CD14-positive monocyte (primary cell): ENCODE results near the gene MUSK. TPM values are rescaled to one million over a fixed set of nuclear protein-coding genes. Genes with fewer than 3 reads are reported as not detected.

Experiments used
- DNase-seq, 3 donors: peaks; one replicate each; pipeline ENCODE4 v3.0.0-alpha.2; 2011 to 2022
- H2AFZ ChIP-seq: 2 replicates; pipeline ENCODE4 v1.6.0; 2012; ENCODE audit warnings: mild to moderate bottlenecking, low read depth, low read length, inconsistent platforms; ENCODE audit not compliant: insufficient read depth, poor library complexity, severe bottlenecking
- H3K27ac ChIP-seq, 2 donors: 1 replicate in 1 of 2; 2 replicates in 1 of 2; pipeline ENCODE4 v1.5.1; 2012 to 2013; ENCODE audit warnings: low read length in 2 of 2, control low read depth in 1 of 2, inconsistent platforms in 1 of 2, low read depth in 1 of 2, mild to moderate bottlenecking in 1 of 2
- H3K27me3 ChIP-seq, 2 donors: one replicate each; pipeline versions ENCODE4 v1.6.0 to v1.6.1; 2011 to 2013; ENCODE audit warnings: low read length in 2 of 2; ENCODE audit not compliant: control insufficient read depth in 2 of 2, insufficient read depth in 2 of 2
- H3K36me3 ChIP-seq, 2 donors: replicated peaks in 1 of 2; 1 replicate in 1 of 2; 2 replicates in 1 of 2; pipeline versions ENCODE4 v1.5.1 to v1.6.1; 2012 to 2013; ENCODE audit warnings: low read length in 2 of 2, control low read depth in 1 of 2, inconsistent platforms in 1 of 2, mild to moderate bottlenecking in 1 of 2; ENCODE audit not compliant: insufficient read depth in 2 of 2, control insufficient read depth in 1 of 2
- H3K4me1 ChIP-seq, 2 donors: 1 replicate in 1 of 2; 2 replicates in 1 of 2; pipeline versions ENCODE4 v1.5.1 to v1.6.1; 2012 to 2013; ENCODE audit warnings: low read length in 2 of 2, control low read depth in 1 of 2, inconsistent platforms in 1 of 2, mild to moderate bottlenecking in 1 of 2, moderate library complexity in 1 of 2; ENCODE audit not compliant: insufficient read depth in 2 of 2, control insufficient read depth in 1 of 2
- H3K4me2 ChIP-seq: replicated peaks from 2 replicates; pipeline ENCODE3; 2012; ENCODE audit warnings: low read length, moderate library complexity, mild to moderate bottlenecking; ENCODE audit not compliant: poor library complexity, severe bottlenecking; ENCODE audit errors: extremely low read depth
- H3K4me3 ChIP-seq, 3 experiments: fragments of 200-600 bp in 1 of 3; sonication (generic) in 1 of 3; replicated peaks in 1 of 3; 1 replicate in 2 of 3; 2 replicates in 1 of 3; pipeline ENCODE4 v1.5.1; 2011 to 2013; ENCODE audit warnings: low read length in 3 of 3, mild to moderate bottlenecking in 3 of 3, control low read depth in 2 of 3, low read depth in 2 of 3, inconsistent platforms in 1 of 3, moderate library complexity in 1 of 3
- H3K79me2 ChIP-seq: 2 replicates; pipeline ENCODE4 v1.6.0; 2012; ENCODE audit warnings: mild to moderate bottlenecking, control low read depth, inconsistent platforms, low read length, moderate library complexity; ENCODE audit not compliant: insufficient read depth
- H3K9ac ChIP-seq: 2 replicates; pipeline ENCODE4 v1.6.0; 2017; ENCODE audit warnings: low read length, mild to moderate bottlenecking; ENCODE audit not compliant: insufficient read depth, poor library complexity, severe bottlenecking
- H3K9me3 ChIP-seq, 2 donors: replicated peaks in 1 of 2; 1 replicate in 1 of 2; 2 replicates in 1 of 2; pipeline versions ENCODE4 v1.5.1 to v1.6.1; 2012 to 2013; ENCODE audit warnings: low read length in 2 of 2, control low read depth in 1 of 2; ENCODE audit not compliant: control insufficient read depth in 1 of 2, insufficient read depth in 1 of 2
- H4K20me1 ChIP-seq: 2 replicates; pipeline ENCODE4 v1.6.0; 2012; ENCODE audit warnings: mild to moderate bottlenecking, low read length, control low read depth, moderate library complexity; ENCODE audit not compliant: insufficient read depth
- H3K27ac Mint-ChIP-seq, 7 donors: one replicate each; pipeline ENCODE4 v1.8.0; 2020; ENCODE audit warnings: mild to moderate bottlenecking in 7 of 7, mixed read lengths in 7 of 7, moderate library complexity in 6 of 7, inconsistent platforms in 2 of 7
- H3K27me3 Mint-ChIP-seq, 3 donors: one replicate each; pipeline ENCODE4 v1.8.0; 2021 to 2022; ENCODE audit warnings: low read depth in 3 of 3, mild to moderate bottlenecking in 3 of 3, mixed read lengths in 3 of 3, moderate library complexity in 3 of 3, inconsistent platforms in 1 of 3
- H3K36me3 Mint-ChIP-seq, 2 donors: one replicate each; pipeline ENCODE4 v1.8.0; 2020; ENCODE audit warnings: mixed read lengths in 2 of 2, inconsistent platforms in 1 of 2, mild to moderate bottlenecking in 1 of 2
- H3K4me1 Mint-ChIP-seq: one replicate; pipeline ENCODE4 v1.8.0; 2020; ENCODE audit warnings: mild to moderate bottlenecking, mixed read lengths
- H3K4me3 Mint-ChIP-seq, 2 donors: one replicate each; pipeline ENCODE4 v1.8.0; 2020; ENCODE audit warnings: mild to moderate bottlenecking in 2 of 2, mixed read lengths in 2 of 2, moderate library complexity in 1 of 2
- H3K9me3 Mint-ChIP-seq, 7 donors: one replicate each; pipeline ENCODE4 v1.8.0; 2020 to 2022; ENCODE audit warnings: mixed read lengths in 7 of 7, mild to moderate bottlenecking in 6 of 7, moderate library complexity in 6 of 7, inconsistent platforms in 2 of 7
- WGBS: methylation state at CpG from one replicate; pipeline ENCODE4 v1.1.5; 2013; ENCODE audit warnings: missing lambda C conversion rate; ENCODE audit not compliant: insufficient coverage; 5-methylcytosine and 5-hydroxymethylcytosine counted together
- intact Hi-C, 2 donors: fragments of 100-400 bp; cut with micrococcal nuclease; formaldehyde crosslinking; loops; one replicate each; pipeline versions ENCODE4 v1.15.0 to v1.15.1; 2023
- polyA plus RNA-seq, 3 donors: library from polyadenylated mRNA; depleted of rRNA in 1 of 3; unstranded in 2 of 3; stranded (reverse) in 1 of 3; fragments of 300-500 nt in 2 of 3; fragments of >200 nt in 1 of 3; fragmentation: Illumina TruSeq in 2 of 3; gene quantifications; 1 replicate in 2 of 3; 2 replicates in 1 of 3; pipeline ENCODE4 v1.2.3, GENCODE V29; 2012 to 2021
- small RNA-seq: library from RNA; depleted of rRNA; stranded (forward); fragments of <200 nt; gene quantifications from one replicate; pipeline ENCODE3, GENCODE V24; 2012; ENCODE audit warnings: low read depth; ENCODE audit not compliant: insufficient read length
- TF ChIP-seq, protein P1 (sequence below): fragments of 200-600 bp; IDR thresholded peaks from one replicate; pipeline ENCODE4 v1.8.0; 2022; ENCODE audit warnings: antibody characterized with exemption, mild to moderate bottlenecking

MUSK gene
- polyA plus RNA-seq, 3 donors, result not detected

GRCh38 chr9:110847671-110848070 is 179.1 kb downstream of the MUSK start:
- Histone ChIP-seq H3K27ac (no peak overlapping the region), H3K9me3 (no peaks in the 10 kb centered on the region), H3K4me2 (no peak overlapping the region), H3K36me3 (no peaks in the 10 kb centered on the region), H3K79me2 (no peaks in the 10 kb centered on the region), H4K20me1 (no peaks in the 10 kb centered on the region), H2AFZ (no peak overlapping the region), H3K4me1 (peaks cover 0 to 7% of the 10 kb centered on the region in 2 donors), H3K4me3 (no peak overlapping the region), H3K9ac (no peak overlapping the region), H3K27me3 (no peaks in the 10 kb centered on the region)
- intact Hi-C loops, result no loop called here
- H3K9me3 Mint-ChIP-seq, result peaks cover 0 to 4% (median 2%) of the 10 kb centered on the region in 7 donors
- H3K27me3 Mint-ChIP-seq, result peaks cover 0 to 2% (median 1%) of the 10 kb centered on the region in 3 donors
- no peak overlapping the region for H3K27ac Mint-ChIP-seq
- no peaks in the 10 kb centered on the region for H3K36me3 Mint-ChIP-seq
- H3K4me1 Mint-ChIP-seq, result peaks cover 7% of the 10 kb centered on the region
- DNase-seq, result no peak
- WGBS, result no CpG with 5 or more reads among the region's 3 CpGs
- TF ChIP-seq, protein P1, sequence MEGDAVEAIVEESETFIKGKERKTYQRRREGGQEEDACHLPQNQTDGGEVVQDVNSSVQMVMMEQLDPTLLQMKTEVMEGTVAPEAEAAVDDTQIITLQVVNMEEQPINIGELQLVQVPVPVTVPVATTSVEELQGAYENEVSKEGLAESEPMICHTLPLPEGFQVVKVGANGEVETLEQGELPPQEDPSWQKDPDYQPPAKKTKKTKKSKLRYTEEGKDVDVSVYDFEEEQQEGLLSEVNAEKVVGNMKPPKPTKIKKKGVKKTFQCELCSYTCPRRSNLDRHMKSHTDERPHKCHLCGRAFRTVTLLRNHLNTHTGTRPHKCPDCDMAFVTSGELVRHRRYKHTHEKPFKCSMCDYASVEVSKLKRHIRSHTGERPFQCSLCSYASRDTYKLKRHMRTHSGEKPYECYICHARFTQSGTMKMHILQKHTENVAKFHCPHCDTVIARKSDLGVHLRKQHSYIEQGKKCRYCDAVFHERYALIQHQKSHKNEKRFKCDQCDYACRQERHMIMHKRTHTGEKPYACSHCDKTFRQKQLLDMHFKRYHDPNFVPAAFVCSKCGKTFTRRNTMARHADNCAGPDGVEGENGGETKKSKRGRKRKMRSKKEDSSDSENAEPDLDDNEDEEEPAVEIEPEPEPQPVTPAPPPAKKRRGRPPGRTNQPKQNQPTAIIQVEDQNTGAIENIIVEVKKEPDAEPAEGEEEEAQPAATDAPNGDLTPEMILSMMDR, result no peak
- no peak overlapping the region for H3K4me3 Mint-ChIP-seq

DNA sequence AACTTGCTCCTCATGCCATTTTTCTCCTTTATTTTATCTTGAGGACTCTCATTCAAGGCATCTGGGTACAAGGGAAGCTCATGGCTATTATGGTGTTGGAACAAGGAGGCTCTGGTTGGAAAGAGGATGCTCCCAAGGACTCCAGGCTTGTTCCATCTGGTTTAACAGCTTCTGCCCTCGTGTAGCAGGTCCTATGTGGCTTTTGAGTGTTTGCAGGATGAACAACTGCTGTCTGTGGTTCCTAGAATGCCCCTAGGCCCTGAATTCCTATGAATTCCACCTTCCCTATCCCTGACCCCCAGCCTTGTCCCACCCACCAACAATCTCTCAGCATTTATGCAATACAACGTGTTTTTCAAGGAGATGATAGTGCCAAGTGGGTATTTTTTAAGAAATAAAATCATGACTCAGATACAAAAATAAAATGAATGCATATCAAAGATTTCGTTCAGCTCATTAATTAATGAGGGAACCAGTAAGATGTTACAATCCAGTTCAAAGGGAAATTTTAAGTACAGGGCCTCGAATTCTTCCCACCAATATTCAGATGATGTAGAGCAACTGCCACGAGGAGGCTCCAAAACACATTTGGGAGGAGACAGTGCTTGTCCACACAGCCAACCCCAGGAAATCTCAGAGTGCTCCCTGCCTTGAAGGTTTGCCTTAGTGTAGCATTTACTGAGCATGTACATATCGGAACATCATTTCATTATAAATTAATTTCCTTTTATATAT is 182.0 kb downstream of the MUSK start:
- Histone ChIP-seq H4K20me1 (no peaks in the 10 kb centered on the region), H3K36me3 (no peaks in the 10 kb centered on the region), H3K27me3 (no peaks in the 10 kb centered on the region), H3K4me3 (no peak overlapping the region), H3K9me3 (peaks cover 5 to 10% of the 10 kb centered on the region in 2 donors), H3K4me2 (no peak overlapping the region), H3K27ac (no peak overlapping the region), H3K9ac (no peak overlapping the region), H3K4me1 (peaks cover 0 to 7% of the 10 kb centered on the region in 2 donors), H2AFZ (no peak overlapping the region), H3K79me2 (no peaks in the 10 kb centered on the region)
- Mint-ChIP-seq H3K36me3 (no peaks in the 10 kb centered on the region), H3K27ac (no peak overlapping the region), H3K9me3 (peaks cover 6 to 20% (median 11%) of the 10 kb centered on the region in 7 donors), H3K27me3 (peaks cover 0 to 2% (median 1%) of the 10 kb centered on the region in 3 donors), H3K4me1 (peaks cover 7% of the 10 kb centered on the region), H3K4me3 (no peak overlapping the region)
- intact Hi-C loops, result no loop called here
- TF ChIP-seq, protein P1, result no peak
- no CpG with 5 or more reads among the region's 6 CpGs for WGBS
- DNase-seq, result no peak

Small RNA genes within 50 kb of the gene (small RNA-seq; reads per million reads assigned to genes)
- not detected for gene AL513328.1

Other genes starting within 250 kb of the MUSK start
- under 1 TPM in 1 of 3 donors, not detected in 2; under 0.01 TPM for gene SVEP1, start 89.0 kb upstream of the MUSK start, polyA plus RNA-seq